ENCODE data around the gene FOXD4. TPM values are rescaled to one million over a fixed set of nuclear protein-coding genes. Genes with fewer than 3 reads are reported as not detected.
"Not testable (repeated sequence)": the region's sequence is repeated elsewhere in the genome, so short reads cannot be mapped to it uniquely, and the experiment has no call there.

Gene FOXD4
- total and polyA plus RNA-seq, 10 donors, result 0.20 to 1.7 (median 0.41) TPM

GRCh38 chr9:94323-94722 lies 23.9 kb downstream of the FOXD4 start:
- H3K27me3 ChIP-seq (replicated peaks in 1 of 7); H3K4me3 ChIP-seq; intact Hi-C loops (cut with DNase I; ENCODE audit: low total_unique reads); DNase-seq; H3K9me3 ChIP-seq; H3K4me1 ChIP-seq; H3K36me3 ChIP-seq; H3K27ac ChIP-seq: not testable (repeated sequence)
- WGBS, 5 donors, result 29 to 46% (median 35%) methylated on average over 3 to 5 of the region's 5 CpGs

- H3K4me3 ChIP-seq; DNase-seq; H3K4me1 ChIP-seq; H3K27me3 ChIP-seq (replicated peaks in 1 of 7); H3K9me3 ChIP-seq; H3K36me3 ChIP-seq; intact Hi-C loops (cut with DNase I; ENCODE audit: low total_unique reads); H3K27ac ChIP-seq: not testable (repeated sequence)
- 88 to 94% (median 91%) methylated on average over 4 of the region's 5 CpGs; no CpG with 5 or more reads in 2 of the 5 donors for WGBS, 5 donors
Measured at GRCh38 chr9:93909-94308, 24.3 kb downstream of the FOXD4 start.

- WGBS, 5 donors, result 55 to 83% (median 76%) methylated on average over 1 of the region's 1 CpG
- intact Hi-C loops (cut with DNase I; ENCODE audit: low total_unique reads), result not testable (repeated sequence)
Measured at GRCh38 chr9:90851-91250, 27.4 kb downstream of the FOXD4 start.

GRCh38 chr9:88396-89037 lies 29.7 kb downstream of the FOXD4 start:
- TF ChIP-seq CTCF (IDR thresholded peaks at IDR 0.05 in 8 of 11, conservative IDR thresholded peaks at IDR 0.05 in 3 of 11), result peak in 2 of 11 experiments; percentile 25 to 33
- 7 to 30% (median 13%) methylated on average over 4 to 5 of the region's 11 CpGs for WGBS, 5 donors
- H3K4me3 ChIP-seq; DNase-seq; intact Hi-C loops (cut with DNase I; ENCODE audit: low total_unique reads); H3K4me1 ChIP-seq; H3K36me3 ChIP-seq; H3K27ac ChIP-seq; H3K27me3 ChIP-seq (replicated peaks in 1 of 7); H3K9me3 ChIP-seq: not testable (repeated sequence)

More at GRCh38 chr9:90851-91250, 27.4 kb downstream of the FOXD4 start:
- H3K4me1 ChIP-seq; H3K4me3 ChIP-seq; H3K27me3 ChIP-seq (replicated peaks in 1 of 7); DNase-seq; H3K9me3 ChIP-seq; H3K27ac ChIP-seq; H3K36me3 ChIP-seq: not testable (repeated sequence)

GRCh38 chr9:87860-88259 lies 30.4 kb downstream of the FOXD4 start:
- H3K4me1 ChIP-seq; H3K9me3 ChIP-seq; intact Hi-C loops (cut with DNase I; ENCODE audit: low total_unique reads); H3K4me3 ChIP-seq; H3K27me3 ChIP-seq (replicated peaks in 1 of 7); DNase-seq; H3K36me3 ChIP-seq; H3K27ac ChIP-seq: not testable (repeated sequence)
- WGBS, 5 donors, result 59 to 80% (median 66%) methylated on average over 4 to 6 of the region's 6 CpGs

GRCh38 chr9:87105-87504 lies 31.1 kb downstream of the FOXD4 start:
- H3K9me3 ChIP-seq; DNase-seq; H3K4me1 ChIP-seq; intact Hi-C loops (cut with DNase I; ENCODE audit: low total_unique reads); H3K36me3 ChIP-seq; H3K4me3 ChIP-seq; H3K27ac ChIP-seq; H3K27me3 ChIP-seq (replicated peaks in 1 of 7): not testable (repeated sequence)
- 63 to 77% (median 68%) methylated on average over 2 of the region's 4 CpGs; no CpG with 5 or more reads in 2 of the 5 donors for WGBS, 5 donors

GRCh38 chr9:86697-87096 lies 31.5 kb downstream of the FOXD4 start:
- DNase-seq; H3K27ac ChIP-seq; intact Hi-C loops (cut with DNase I; ENCODE audit: low total_unique reads): not testable (repeated sequence)

GRCh38 chr9:82932-83689 lies 35.1 kb downstream of the FOXD4 start:
- H3K36me3 ChIP-seq; H3K9me3 ChIP-seq; H3K27me3 ChIP-seq (replicated peaks in 1 of 7); H3K27ac ChIP-seq; DNase-seq; H3K4me1 ChIP-seq; H3K4me3 ChIP-seq; intact Hi-C loops (cut with DNase I; ENCODE audit: low total_unique reads): not testable (repeated sequence)
- 87 to 90% (median 87%) methylated on average over 28 to 30 of the region's 31 CpGs; no CpG with 5 or more reads in 2 of the 5 donors for WGBS, 5 donors

More at GRCh38 chr9:86697-87096, 31.5 kb downstream of the FOXD4 start:
- H3K4me1 ChIP-seq; H3K4me3 ChIP-seq; H3K9me3 ChIP-seq; H3K36me3 ChIP-seq; H3K27me3 ChIP-seq (replicated peaks in 1 of 7): not testable (repeated sequence)

GRCh38 chr9:78333-78732 lies 39.9 kb downstream of the FOXD4 start:
- H3K27ac ChIP-seq; intact Hi-C loops (cut with DNase I; ENCODE audit: low total_unique reads): not testable (repeated sequence)

GRCh38 chr9:76389-76788 lies 41.8 kb downstream of the FOXD4 start:
- peaks cover 0 to 18% (median 11%) of the 10 kb centered on the region in 7 donors for H3K27me3 ChIP-seq (replicated peaks in 1 of 7)
- H3K4me3 ChIP-seq; H3K9me3 ChIP-seq; H3K36me3 ChIP-seq; DNase-seq; H3K27ac ChIP-seq; intact Hi-C loops (cut with DNase I; ENCODE audit: low total_unique reads): not testable (repeated sequence)
- H3K4me1 ChIP-seq, result peaks cover 0 to 11% (median 10%) of the 10 kb centered on the region in 6 donors
- 67 to 88% (median 79%) methylated on average over 3 of the region's 3 CpGs; no CpG with 5 or more reads in 1 of the 5 donors for WGBS, 5 donors

More at GRCh38 chr9:78333-78732, 39.9 kb downstream of the FOXD4 start:
- DNase-seq; H3K4me3 ChIP-seq; H3K27me3 ChIP-seq (replicated peaks in 1 of 7); H3K36me3 ChIP-seq; H3K9me3 ChIP-seq; H3K4me1 ChIP-seq: not testable (repeated sequence)
- 78 to 86% (median 85%) methylated on average over 3 of the region's 3 CpGs; no CpG with 5 or more reads in 2 of the 5 donors for WGBS, 5 donors
